HepG2 (cell line): ENCODE measurements around the gene EHD1. TPM values are rescaled to one million over a fixed set of nuclear protein-coding genes. Genes with fewer than 3 reads are reported as not detected.

Source experiments
- ARNTL ChIP-seq: sonication (generic); formaldehyde crosslinking; IDR thresholded peaks from 2 replicates; pipeline ENCODE4 v1.4.0; 2020; ENCODE audit warnings: mild to moderate bottlenecking, missing genetic modification reagents
- ATF5 ChIP-seq: sonication (generic); formaldehyde crosslinking; IDR thresholded peaks from 2 replicates; pipeline ENCODE4 v1.4.0; 2020; ENCODE audit warnings: mild to moderate bottlenecking, low read depth, missing genetic modification reagents
- ATRX ChIP-seq: sonication (generic); formaldehyde crosslinking; IDR thresholded peaks from 2 replicates; pipeline ENCODE4 v1.4.0; 2020; ENCODE audit warnings: missing genetic modification reagents, borderline replicate concordance
- EED ChIP-seq: sonication (generic); formaldehyde crosslinking; IDR thresholded peaks from 2 replicates; pipeline ENCODE4 v1.5.0; 2020; ENCODE audit warnings: mild to moderate bottlenecking, missing genetic modification reagents
- FOSL2 ChIP-seq: sonication (generic); formaldehyde crosslinking; IDR thresholded peaks from 2 replicates; pipeline ENCODE4 v1.4.0; 2020; ENCODE audit warnings: missing genetic modification reagents
- FOXA3 ChIP-seq: IDR thresholded peaks from 2 replicates; pipeline ENCODE4 v1.6.1; 2016; ENCODE audit warnings: missing genetic modification reagents, missing compliant biosample characterization
- HMGXB4 ChIP-seq, 2 experiments: sonication (generic) in 1 of 2; formaldehyde crosslinking in 1 of 2; IDR thresholded peaks; 2 replicates each; pipeline versions ENCODE4 v1.4.0 to v1.6.1; 2018 to 2020; ENCODE audit warnings: missing genetic modification reagents in 2 of 2, borderline replicate concordance in 1 of 2, low read depth in 1 of 2, mild to moderate bottlenecking in 1 of 2, missing biosample characterization in 1 of 2
- MEIS2 ChIP-seq: sonication (generic); formaldehyde crosslinking; IDR thresholded peaks from 2 replicates; pipeline ENCODE4 v1.9.0; 2021; ENCODE audit warnings: mild to moderate bottlenecking, missing genetic modification reagents
- SP5 ChIP-seq: IDR thresholded peaks from 2 replicates; pipeline ENCODE4 v1.6.1; 2016; ENCODE audit warnings: low read depth, borderline replicate concordance
- SRF ChIP-seq: IDR thresholded peaks from 2 replicates; pipeline ENCODE4 v1.6.1; 2011; ENCODE audit warnings: mild to moderate bottlenecking, low read depth, low read length, moderate library complexity
- YY1 ChIP-seq: IDR thresholded peaks from 2 replicates; pipeline ENCODE4 v1.6.1; 2011; ENCODE audit warnings: low read length, low read depth, moderate library complexity, mild to moderate bottlenecking; ENCODE audit not compliant: insufficient read depth, insufficient replicate concordance
- ZBTB10 ChIP-seq: sonication (generic); formaldehyde crosslinking; IDR thresholded peaks from 2 replicates; pipeline ENCODE4 v1.4.0; 2020; ENCODE audit warnings: missing genetic modification reagents, borderline replicate concordance
- ZBTB34 ChIP-seq: sonication (generic); formaldehyde crosslinking; IDR thresholded peaks from 2 replicates; pipeline ENCODE4 v1.8.0; 2022; ENCODE audit warnings: mild to moderate bottlenecking, missing genetic modification reagents
- ZBTB43 ChIP-seq: sonication (generic); formaldehyde crosslinking; conservative IDR thresholded peaks from 2 replicates; pipeline ENCODE4 v1.4.0; 2020; ENCODE audit warnings: missing genetic modification reagents
- ZFX ChIP-seq: sonication (generic); formaldehyde crosslinking; IDR thresholded peaks from 2 replicates; pipeline ENCODE4 v1.4.0; 2020; ENCODE audit warnings: mild to moderate bottlenecking, low read depth, missing genetic modification reagents, moderate library complexity
- ZIK1 ChIP-seq: sonication (generic); formaldehyde crosslinking; IDR thresholded peaks from 2 replicates; pipeline ENCODE4 v1.5.0; 2020; ENCODE audit warnings: mild to moderate bottlenecking, low read depth, missing genetic modification reagents, borderline replicate concordance
- ZNF431 ChIP-seq: sonication (generic); formaldehyde crosslinking; IDR thresholded peaks from 2 replicates; pipeline ENCODE4 v1.9.0; 2022; ENCODE audit warnings: missing genetic modification reagents, low read depth, mild to moderate bottlenecking, borderline replicate concordance
- ZNF547 ChIP-seq: sonication (generic); formaldehyde crosslinking; IDR thresholded peaks from 2 replicates; pipeline ENCODE4 v1.5.1; 2020; ENCODE audit warnings: mild to moderate bottlenecking, missing genetic modification reagents
- ZNF572 ChIP-seq: sonication (generic); formaldehyde crosslinking; IDR thresholded peaks from 2 replicates; pipeline ENCODE4 v1.5.1; 2020; ENCODE audit warnings: mild to moderate bottlenecking, missing genetic modification reagents
- ZNF776 ChIP-seq: sonication (generic); formaldehyde crosslinking; IDR thresholded peaks from 2 replicates; pipeline ENCODE4 v1.4.0; 2020; ENCODE audit warnings: mild to moderate bottlenecking, missing genetic modification reagents
- ZSCAN9 ChIP-seq: IDR thresholded peaks from 2 replicates; pipeline ENCODE4 v1.6.1; 2016; ENCODE audit warnings: borderline replicate concordance
- polyA plus RNA-seq, 8 experiments: library from polyadenylated mRNA; depleted of rRNA in 3 of 8; stranded (reverse) in 7 of 8; unstranded in 1 of 8; fragments of >200 nt; fragmentation: Illumina TruSeq in 4 of 8; extraction: Trizol in 4 of 8; gene quantifications; 2 replicates each; pipeline versions ENCODE4 v1.2.1 to v1.2.3, GENCODE V29; 2011 to 2016; ENCODE audit warnings: low read depth in 4 of 8, missing spikeins in 1 of 8, mixed read lengths in 1 of 8; ENCODE audit not compliant: insufficient read depth in 1 of 8
- total RNA-seq, 5 experiments: library from RNA; depleted of rRNA; stranded (reverse); fragments of >200 nt; fragmentation: Illumina TruSeq; extraction: Trizol; gene quantifications; 2 replicates each; pipeline ENCODE4 v1.2.3, GENCODE V29; 2016; ENCODE audit warnings: low read depth in 1 of 5

The EHD1 gene
- total and polyA plus RNA-seq, 2 of the 13 experiments (the other 11 are each of a cell fraction or from before 2014, with no cell fraction given): 23.6 to 26.6 TPM

GRCh38 chr11:64887757-64888405 is 9.5 kb upstream of the EHD1 start (continued):
- TF ChIP-seq ZNF431 (0 out of 2 replicates have a peak, but pooled peaks have one; percentile 22), ZFX (CRISPR knock-in tag) (peak; percentile 63), SP5 (CRISPR knock-in tag) (peak; percentile 66), ZSCAN9 (CRISPR knock-in tag) (0 out of 2 replicates have a peak, but pooled peaks have one; percentile 41), YY1 (peak; percentile 48), ZNF776 (CRISPR knock-in tag) (peak; percentile 84; the same call in 1 of the 2 replicates), HMGXB4 (CRISPR knock-in tag; IDR thresholded peaks at IDR 0.05; ENCODE audit: borderline replicate concordance in 1 of 2, low read depth in 1 of 2) (peak; percentile 68 to 94), ZNF572 (peak; percentile 90), ATF5 (no peak), ATRX (CRISPR knock-in tag) (no peak), FOXA3 (CRISPR knock-in tag) (peak; percentile 22; the same call in 1 of the 2 replicates), ZBTB43 (CRISPR knock-in tag) (0 out of 2 replicates have a peak, but pooled peaks have one; percentile 44), EED (CRISPR knock-in tag) (no peak), ZBTB34 (0 out of 2 replicates have a peak, but pooled peaks have one; percentile 32), ZNF547 (CRISPR knock-in tag) (peak; percentile 21; the same call in 1 of the 2 replicates), ARNTL (CRISPR knock-in tag) (0 out of 2 replicates have a peak, but pooled peaks have one; percentile 20), FOSL2 (peak; percentile 36; the same call in 1 of the 2 replicates), MEIS2 (CRISPR knock-in tag) (peak; percentile 85), ZIK1 (peak; percentile 37; the same call in 1 of the 2 replicates), SRF (no peak), ZBTB10 (CRISPR knock-in tag) (0 out of 2 replicates have a peak, but pooled peaks have one; percentile 42)
